GM23338 (cell line): ENCODE data around the gene HNF4A. TPM values are rescaled to one million over a fixed set of nuclear protein-coding genes. Genes with fewer than 3 reads are reported as not detected.

Source experiments
- ATAC-seq: fragments of 200-7000 bp; cut with Tn5 transposase; 3 replicates; pipeline ENCODE4 v1.9.1; 2020
- DNase-seq: peaks from one replicate; pipeline ENCODE4 v3.0.0-alpha.2; 2015; ENCODE audit warnings: low spot score
- H2AFZ ChIP-seq: fragments of 200-600 bp; sonication (generic); 2 replicates; pipeline ENCODE4 v1.8.0; 2016; ENCODE audit warnings: antibody characterized with exemption, mild to moderate bottlenecking, moderate library complexity
- H3F3A ChIP-seq: fragments of 200-600 bp; sonication (generic); replicated peaks from 2 replicates; pipeline ENCODE4 v1.8.0; 2017; ENCODE audit warnings: antibody characterized with exemption, mixed run types, low read depth
- H3K27ac ChIP-seq: fragments of 200-600 bp; sonication (generic); 2 replicates; pipeline ENCODE4 v1.6.1; 2016; ENCODE audit warnings: low read depth
- H3K27me3 ChIP-seq: fragments of 200-600 bp; sonication (generic); 2 replicates; pipeline ENCODE4 v1.8.0; 2016; ENCODE audit warnings: mild to moderate bottlenecking, mixed run types, moderate library complexity; ENCODE audit not compliant: insufficient read depth
- H3K36me3 ChIP-seq: fragments of 200-600 bp; sonication (generic); 2 replicates; pipeline ENCODE4 v1.8.0; 2016; ENCODE audit warnings: mild to moderate bottlenecking; ENCODE audit not compliant: insufficient read depth
- H3K4me1 ChIP-seq: fragments of 200-600 bp; sonication (generic); 2 replicates; pipeline ENCODE4 v1.8.0; 2016; ENCODE audit warnings: mild to moderate bottlenecking, moderate library complexity; ENCODE audit not compliant: insufficient read depth
- H3K4me2 ChIP-seq: fragments of 200-600 bp; sonication (generic); 2 replicates; pipeline ENCODE4 v1.7.1; 2017; ENCODE audit warnings: mixed run types
- H3K4me3 ChIP-seq: fragments of 200-600 bp; sonication (generic); 2 replicates; pipeline ENCODE4 v1.6.1; 2016; ENCODE audit warnings: mixed run types
- H3K79me2 ChIP-seq: fragments of 200-600 bp; sonication (generic); replicated peaks from 2 replicates; pipeline ENCODE4 v1.8.0; 2017; ENCODE audit warnings: mild to moderate bottlenecking; ENCODE audit not compliant: insufficient read depth
- H3K9me2 ChIP-seq: fragments of 200-600 bp; sonication (generic); 2 replicates; pipeline ENCODE4 v1.8.0; 2017; ENCODE audit not compliant: insufficient read depth
- H4K20me1 ChIP-seq: fragments of 200-600 bp; sonication (generic); replicated peaks from 2 replicates; pipeline ENCODE4 v1.8.0; 2017; ENCODE audit warnings: mild to moderate bottlenecking; ENCODE audit not compliant: insufficient read depth
- H3K27ac Mint-ChIP-seq: 2 replicates; pipeline ENCODE4 v1.8.0; 2020; ENCODE audit warnings: inconsistent platforms, mild to moderate bottlenecking, moderate library complexity, mixed read lengths
- H3K27me3 Mint-ChIP-seq: 3 replicates; pipeline ENCODE4 v1.8.0; 2022; ENCODE audit warnings: low read depth, mild to moderate bottlenecking, moderate library complexity, mixed read lengths, inconsistent platforms; ENCODE audit not compliant: insufficient read depth, poor library complexity
- H3K36me3 Mint-ChIP-seq: 3 replicates; pipeline ENCODE4 v1.8.0; 2021; ENCODE audit warnings: low read depth, mild to moderate bottlenecking, inconsistent platforms, moderate library complexity, mixed read lengths
- H3K4me1 Mint-ChIP-seq: 3 replicates; pipeline ENCODE4 v1.8.0; 2020; ENCODE audit warnings: mild to moderate bottlenecking, inconsistent platforms, mixed read lengths
- H3K4me3 Mint-ChIP-seq: 3 replicates; pipeline ENCODE4 v1.8.0; 2021; ENCODE audit warnings: moderate library complexity, mild to moderate bottlenecking, inconsistent platforms, mixed read lengths
- H3K9me3 Mint-ChIP-seq: 3 replicates; pipeline ENCODE4 v1.8.0; 2020; ENCODE audit warnings: moderate library complexity, mild to moderate bottlenecking, inconsistent platforms, mixed read lengths
- EZH2 ChIP-seq: fragments of 200-600 bp; sonication (generic); IDR thresholded peaks from one replicate; pipeline ENCODE4 v1.8.0; 2017; ENCODE audit warnings: antibody characterized with exemption, mild to moderate bottlenecking, low read depth; ENCODE audit not compliant: unreplicated experiment
- EZH2phosphoT487 ChIP-seq: fragments of 200-600 bp; sonication (generic); IDR thresholded peaks from one replicate; pipeline ENCODE4 v1.8.1; 2018; ENCODE audit warnings: antibody characterized with exemption; ENCODE audit not compliant: unreplicated experiment
- JUNB ChIP-seq: IDR thresholded peaks from one replicate; pipeline ENCODE4 v1.6.1; 2016; ENCODE audit warnings: antibody characterized with exemption; ENCODE audit not compliant: unreplicated experiment
- NANOG ChIP-seq: IDR thresholded peaks from 2 replicates; pipeline ENCODE4 v1.6.1; 2016; ENCODE audit warnings: antibody characterized with exemption, borderline replicate concordance
- REST ChIP-seq: IDR thresholded peaks from one replicate; pipeline ENCODE4 v1.6.1; 2018; ENCODE audit warnings: antibody characterized with exemption; ENCODE audit not compliant: unreplicated experiment
- STAT1 ChIP-seq: IDR thresholded peaks from one replicate; pipeline ENCODE4 v1.6.1; 2016; ENCODE audit warnings: antibody characterized with exemption; ENCODE audit not compliant: unreplicated experiment
- polyA plus RNA-seq: library from polyadenylated mRNA; unstranded; fragments of >200 nt; fragmentation: Nextera tagmentation; extraction: Ambion mirVana; gene quantifications from 2 replicates; pipeline ENCODE4 v1.2.1, GENCODE V29; 2016
- total RNA-seq: library from RNA; depleted of rRNA; stranded (reverse); fragments of >200 nt; shearing (Covaris generic); gene quantifications from 2 replicates; pipeline ENCODE4 v1.2.3, GENCODE V29; 2014
- TF ChIP-seq, protein P1 (sequence below): fragments of 250-450 bp; sonication (Bioruptor Pico); IDR thresholded peaks from 2 replicates; pipeline ENCODE4 v1.5.0; 2020; ENCODE audit warnings: mild to moderate bottlenecking, moderate library complexity

The HNF4A gene
- total and polyA plus RNA-seq, 2 experiments from 2014 or later: not detected

GRCh38 chr20:44334709-44335108 lies 20.8 kb upstream of the HNF4A start:
- H3K27me3 ChIP-seq: no peaks in the 10 kb centered on the region
- ATAC-seq (no peak), DNase-seq (no peak)
- H3F3A ChIP-seq: no peaks in the 10 kb centered on the region
- Mint-ChIP-seq H3K9me3 (no peaks in the 10 kb centered on the region), H3K36me3 (no peaks in the 10 kb centered on the region), H3K4me3 (no peak overlapping the region), H3K4me1 (peaks cover 17% of the 10 kb centered on the region), H3K27me3 (peaks cover 5% of the 10 kb centered on the region), H3K27ac (no peak overlapping the region)
- TF ChIP-seq EZH2phosphoT487: no peak
- no peak for TF ChIP-seq JUNB
- no peak for TF ChIP-seq EZH2
- TF ChIP-seq REST: no peak
- no peak overlapping the region for H3K4me3 ChIP-seq
- H4K20me1 ChIP-seq: no peaks in the 10 kb centered on the region
- no peaks in the 10 kb centered on the region for H3K9me2 ChIP-seq
- H3K4me1 ChIP-seq: peaks cover 3% of the 10 kb centered on the region; the same call in 1 of the 2 replicates
- H3K27ac ChIP-seq: no peak overlapping the region
- no peak overlapping the region for H3K4me2 ChIP-seq
- no peak overlapping the region for H2AFZ ChIP-seq
- no peaks in the 10 kb centered on the region for H3K79me2 ChIP-seq
- H3K36me3 ChIP-seq: no peaks in the 10 kb centered on the region

DNA sequence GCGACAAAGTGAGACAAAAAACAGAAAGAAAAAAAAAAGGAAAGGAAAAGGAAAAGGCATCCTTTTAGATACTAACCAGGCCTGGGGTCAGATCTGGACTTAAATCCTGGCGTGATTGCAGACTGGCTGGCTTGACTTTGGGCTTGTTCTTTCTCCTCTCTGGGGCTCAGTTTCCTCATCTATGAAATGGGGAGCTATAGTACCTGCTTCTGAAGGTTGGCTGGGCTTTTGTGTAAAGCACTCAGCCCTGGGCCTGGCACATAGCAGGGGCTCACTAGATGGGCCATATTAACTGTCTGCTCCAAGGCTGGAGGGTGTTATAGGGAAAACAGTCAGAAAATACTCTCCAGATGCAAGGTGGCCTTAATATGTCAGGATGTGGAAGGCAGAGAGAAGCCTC lies 19.8 kb upstream of the HNF4A start:
- Mint-ChIP-seq H3K4me1 (peaks cover 14% of the 10 kb centered on the region), H3K4me3 (no peak overlapping the region), H3K27me3 (peaks cover 3% of the 10 kb centered on the region), H3K36me3 (no peaks in the 10 kb centered on the region), H3K9me3 (no peaks in the 10 kb centered on the region), H3K27ac (no peak overlapping the region)
- H3K4me2 ChIP-seq: peak overlapping the region; percentile 34; the same call in 1 of the 2 replicates
- DNase-seq: no peak
- H3K27me3 ChIP-seq: no peaks in the 10 kb centered on the region
- no peaks in the 10 kb centered on the region for H4K20me1 ChIP-seq
- no peak for ATAC-seq
- H3K27ac ChIP-seq: no peak overlapping the region
- H3K4me3 ChIP-seq: peak overlapping the region; percentile 27; the same call in 1 of the 2 replicates
- peak overlapping the region; percentile 90 for H2AFZ ChIP-seq
- no peaks in the 10 kb centered on the region for H3K79me2 ChIP-seq
- H3K36me3 ChIP-seq: no peaks in the 10 kb centered on the region
- peaks cover 3% of the 10 kb centered on the region; the same call in 1 of the 2 replicates for H3K4me1 ChIP-seq
- no peaks in the 10 kb centered on the region for H3F3A ChIP-seq
- no peaks in the 10 kb centered on the region for H3K9me2 ChIP-seq
- TF ChIP-seq EZH2phosphoT487 (no peak), STAT1 (no peak), NANOG (no peak), REST (no peak), EZH2 (no peak)
- TF ChIP-seq, protein P1, sequence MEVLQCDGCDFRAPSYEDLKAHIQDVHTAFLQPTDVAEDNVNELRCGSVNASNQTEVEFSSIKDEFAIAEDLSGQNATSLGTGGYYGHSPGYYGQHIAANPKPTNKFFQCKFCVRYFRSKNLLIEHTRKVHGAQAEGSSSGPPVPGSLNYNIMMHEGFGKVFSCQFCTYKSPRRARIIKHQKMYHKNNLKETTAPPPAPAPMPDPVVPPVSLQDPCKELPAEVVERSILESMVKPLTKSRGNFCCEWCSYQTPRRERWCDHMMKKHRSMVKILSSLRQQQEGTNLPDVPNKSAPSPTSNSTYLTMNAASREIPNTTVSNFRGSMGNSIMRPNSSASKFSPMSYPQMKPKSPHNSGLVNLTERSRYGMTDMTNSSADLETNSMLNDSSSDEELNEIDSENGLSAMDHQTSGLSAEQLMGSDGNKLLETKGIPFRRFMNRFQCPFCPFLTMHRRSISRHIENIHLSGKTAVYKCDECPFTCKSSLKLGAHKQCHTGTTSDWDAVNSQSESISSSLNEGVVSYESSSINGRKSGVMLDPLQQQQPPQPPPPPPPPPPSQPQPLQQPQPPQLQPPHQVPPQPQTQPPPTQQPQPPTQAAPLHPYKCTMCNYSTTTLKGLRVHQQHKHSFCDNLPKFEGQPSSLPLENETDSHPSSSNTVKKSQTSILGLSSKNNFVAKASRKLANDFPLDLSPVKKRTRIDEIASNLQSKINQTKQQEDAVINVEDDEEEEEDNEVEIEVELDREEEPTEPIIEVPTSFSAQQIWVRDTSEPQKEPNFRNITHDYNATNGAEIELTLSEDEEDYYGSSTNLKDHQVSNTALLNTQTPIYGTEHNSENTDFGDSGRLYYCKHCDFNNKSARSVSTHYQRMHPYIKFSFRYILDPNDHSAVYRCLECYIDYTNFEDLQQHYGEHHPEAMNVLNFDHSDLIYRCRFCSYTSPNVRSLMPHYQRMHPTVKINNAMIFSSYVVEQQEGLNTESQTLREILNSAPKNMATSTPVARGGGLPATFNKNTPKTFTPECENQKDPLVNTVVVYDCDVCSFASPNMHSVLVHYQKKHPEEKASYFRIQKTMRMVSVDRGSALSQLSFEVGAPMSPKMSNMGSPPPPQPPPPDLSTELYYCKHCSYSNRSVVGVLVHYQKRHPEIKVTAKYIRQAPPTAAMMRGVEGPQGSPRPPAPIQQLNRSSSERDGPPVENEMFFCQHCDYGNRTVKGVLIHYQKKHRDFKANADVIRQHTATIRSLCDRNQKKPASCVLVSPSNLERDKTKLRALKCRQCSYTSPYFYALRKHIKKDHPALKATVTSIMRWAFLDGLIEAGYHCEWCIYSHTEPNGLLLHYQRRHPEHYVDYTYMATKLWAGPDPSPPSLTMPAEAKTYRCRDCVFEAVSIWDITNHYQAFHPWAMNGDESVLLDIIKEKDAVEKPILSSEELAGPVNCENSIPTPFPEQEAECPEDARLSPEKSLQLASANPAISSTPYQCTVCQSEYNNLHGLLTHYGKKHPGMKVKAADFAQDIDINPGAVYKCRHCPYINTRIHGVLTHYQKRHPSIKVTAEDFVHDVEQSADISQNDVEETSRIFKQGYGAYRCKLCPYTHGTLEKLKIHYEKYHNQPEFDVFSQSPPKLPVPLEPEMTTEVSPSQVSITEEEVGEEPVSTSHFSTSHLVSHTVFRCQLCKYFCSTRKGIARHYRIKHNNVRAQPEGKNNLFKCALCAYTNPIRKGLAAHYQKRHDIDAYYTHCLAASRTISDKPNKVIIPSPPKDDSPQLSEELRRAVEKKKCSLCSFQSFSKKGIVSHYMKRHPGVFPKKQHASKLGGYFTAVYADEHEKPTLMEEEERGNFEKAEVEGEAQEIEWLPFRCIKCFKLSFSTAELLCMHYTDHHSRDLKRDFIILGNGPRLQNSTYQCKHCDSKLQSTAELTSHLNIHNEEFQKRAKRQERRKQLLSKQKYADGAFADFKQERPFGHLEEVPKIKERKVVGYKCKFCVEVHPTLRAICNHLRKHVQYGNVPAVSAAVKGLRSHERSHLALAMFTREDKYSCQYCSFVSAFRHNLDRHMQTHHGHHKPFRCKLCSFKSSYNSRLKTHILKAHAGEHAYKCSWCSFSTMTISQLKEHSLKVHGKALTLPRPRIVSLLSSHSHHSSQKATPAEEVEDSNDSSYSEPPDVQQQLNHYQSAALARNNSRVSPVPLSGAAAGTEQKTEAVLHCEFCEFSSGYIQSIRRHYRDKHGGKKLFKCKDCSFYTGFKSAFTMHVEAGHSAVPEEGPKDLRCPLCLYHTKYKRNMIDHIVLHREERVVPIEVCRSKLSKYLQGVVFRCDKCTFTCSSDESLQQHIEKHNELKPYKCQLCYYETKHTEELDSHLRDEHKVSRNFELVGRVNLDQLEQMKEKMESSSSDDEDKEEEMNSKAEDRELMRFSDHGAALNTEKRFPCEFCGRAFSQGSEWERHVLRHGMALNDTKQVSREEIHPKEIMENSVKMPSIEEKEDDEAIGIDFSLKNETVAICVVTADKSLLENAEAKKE: no peak
